ENCODE results near the gene UBTF. TPM values are rescaled to one million over a fixed set of nuclear protein-coding genes. Genes with fewer than 3 reads are reported as not detected.

UBTF gene
- total and polyA plus RNA-seq, 2 donors (not counting 3 experiments of a cell fraction or from before 2014, with no cell fraction given), result 14.7 to 84.7 TPM

DNA sequence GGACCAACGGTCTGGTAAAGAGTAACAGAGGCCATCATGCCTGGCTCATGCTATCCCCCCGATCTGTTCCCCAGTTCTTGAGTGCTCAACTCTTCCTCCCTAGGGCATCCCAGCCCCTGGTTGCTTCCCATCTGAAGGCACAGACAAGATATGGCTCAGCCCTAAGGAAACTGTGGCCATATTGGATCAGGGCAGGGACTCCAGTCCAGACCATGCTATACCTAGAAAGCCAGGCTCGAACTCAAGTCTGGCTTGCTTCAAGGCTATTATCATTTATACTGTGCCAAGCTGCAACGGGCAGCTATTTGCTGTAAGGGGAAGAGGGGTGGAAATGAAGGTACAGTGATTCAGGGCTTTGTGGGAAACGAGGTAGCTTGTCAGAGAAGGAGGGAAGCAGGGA, 2.8 kb downstream of the UBTF start:
- dilution Hi-C loops (cut with MboI; ENCODE audit: extremely low pct_ligation_motif_present, low sequenced_read_pairs) (no loop called here), intact Hi-C loops (cut with micrococcal nuclease) (no loop called here)
- H3K4me1 ChIP-seq (ENCODE audit: control insufficient read depth, extremely low read depth, insufficient read depth, low read length), result peaks cover 16% of the 10 kb centered on the region
- no peak overlapping the region for H3K4me2 ChIP-seq (ENCODE audit: insufficient read depth, low read length)
- FAIRE-seq, result no peak
- no peak for DNase-seq (ENCODE audit: low read depth, low spot score)
- no peak overlapping the region for H3K9ac ChIP-seq (replicated peaks; ENCODE audit: extremely low read depth, insufficient read depth, low read length)
- no TSS peak for BruUV-seq (replicated peaks)
- H3K79me2 ChIP-seq (ENCODE audit: control insufficient read depth, insufficient read depth, low read length), result peaks cover 28% of the 10 kb centered on the region
- POLR2A ChIA-PET, result no interaction called here
- no peaks in the 10 kb centered on the region for H3K27me3 ChIP-seq (ENCODE audit: control insufficient read depth in 2 of 2, insufficient read depth in 2 of 2, low read length in 2 of 2)
- CTCF ChIA-PET, result interaction anchor here (1.2 to 7.3 kb wide), 5 partner anchors 13 to 135 kb away, joined by 3 to 68 read pairs (median 6); partner anchors contain the start of gene SLC25A39
- no peak overlapping the region for H3K4me3 ChIP-seq (replicated peaks in 1 of 3; ENCODE audit: insufficient read depth in 1 of 3, low read depth in 1 of 3, low read length in 3 of 3)
- no peaks in the 10 kb centered on the region for H3K9me3 ChIP-seq (replicated peaks; ENCODE audit: control insufficient read depth, insufficient read depth, low read length)
- H2AFZ ChIP-seq (ENCODE audit: low read depth, low read length), result no peak overlapping the region
- H3K36me3 ChIP-seq (ENCODE audit: control insufficient read depth in 2 of 2, extremely low read depth in 1 of 2, insufficient read depth in 2 of 2, low read length in 2 of 2), result peaks cover 19 to 31% of the 10 kb centered on the region in 2 experiments
- no peaks in the 10 kb centered on the region for H4K20me1 ChIP-seq (replicated peaks; ENCODE audit: control insufficient read depth, extremely low read depth, insufficient read depth, low read length)
- H3K9me1 ChIP-seq (replicated peaks; ENCODE audit: control insufficient read depth, extremely low read depth, insufficient read depth, low read length), result no peaks in the 10 kb centered on the region
- TF ChIP-seq FOS (IDR thresholded peaks at IDR 0.05; ENCODE audit: borderline replicate concordance, insufficient read depth, low read length), result no peak
- H3K27ac ChIP-seq (ENCODE audit: insufficient read depth, low read depth, low read length), result no peak overlapping the region

DNA sequence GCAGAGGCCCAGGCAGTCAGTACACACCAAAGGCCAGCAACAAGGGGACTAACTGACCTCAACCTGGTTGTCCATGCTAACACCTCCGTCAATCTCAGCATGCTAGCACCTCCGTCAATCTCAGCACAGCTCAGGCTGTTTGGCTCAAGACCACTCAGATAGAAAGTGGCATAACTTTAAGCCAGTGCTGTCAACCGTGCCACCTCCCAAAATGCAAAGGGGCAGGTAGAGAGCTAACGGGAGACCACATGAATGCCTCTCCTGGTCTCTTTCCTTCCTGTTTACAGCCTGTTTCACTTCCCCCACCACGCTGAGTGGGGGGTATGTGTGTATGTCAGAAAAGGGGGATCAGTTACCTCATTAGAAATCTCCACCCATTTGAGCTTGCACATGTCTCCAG, 3.3 kb downstream of the UBTF start:
- ChIA-PET POLR2A (no interaction called here), CTCF (interaction anchor here (1.3 to 7.3 kb wide), 4 partner anchors 13 to 135 kb away, joined by 3 to 68 read pairs (median 8); partner anchors contain the start of gene SLC25A39)
- BruUV-seq (replicated peaks), result no TSS peak
- no peaks in the 10 kb centered on the region for H3K9me1 ChIP-seq (replicated peaks; ENCODE audit: control insufficient read depth, extremely low read depth, insufficient read depth, low read length)
- dilution Hi-C loops (cut with MboI; ENCODE audit: extremely low pct_ligation_motif_present, low sequenced_read_pairs), result no loop called here
- H3K9ac ChIP-seq (replicated peaks; ENCODE audit: extremely low read depth, insufficient read depth, low read length), result no peak overlapping the region
- no peaks in the 10 kb centered on the region for H3K27me3 ChIP-seq (ENCODE audit: control insufficient read depth in 2 of 2, insufficient read depth in 2 of 2, low read length in 2 of 2)
- TF ChIP-seq JUN (IDR thresholded peaks at IDR 0.05; ENCODE audit: borderline replicate concordance, insufficient read depth, insufficient read length, low read depth), result no peak
- no peak for TF ChIP-seq FOS (IDR thresholded peaks at IDR 0.05; ENCODE audit: borderline replicate concordance, insufficient read depth, low read length)
- TF ChIP-seq, protein P1, sequence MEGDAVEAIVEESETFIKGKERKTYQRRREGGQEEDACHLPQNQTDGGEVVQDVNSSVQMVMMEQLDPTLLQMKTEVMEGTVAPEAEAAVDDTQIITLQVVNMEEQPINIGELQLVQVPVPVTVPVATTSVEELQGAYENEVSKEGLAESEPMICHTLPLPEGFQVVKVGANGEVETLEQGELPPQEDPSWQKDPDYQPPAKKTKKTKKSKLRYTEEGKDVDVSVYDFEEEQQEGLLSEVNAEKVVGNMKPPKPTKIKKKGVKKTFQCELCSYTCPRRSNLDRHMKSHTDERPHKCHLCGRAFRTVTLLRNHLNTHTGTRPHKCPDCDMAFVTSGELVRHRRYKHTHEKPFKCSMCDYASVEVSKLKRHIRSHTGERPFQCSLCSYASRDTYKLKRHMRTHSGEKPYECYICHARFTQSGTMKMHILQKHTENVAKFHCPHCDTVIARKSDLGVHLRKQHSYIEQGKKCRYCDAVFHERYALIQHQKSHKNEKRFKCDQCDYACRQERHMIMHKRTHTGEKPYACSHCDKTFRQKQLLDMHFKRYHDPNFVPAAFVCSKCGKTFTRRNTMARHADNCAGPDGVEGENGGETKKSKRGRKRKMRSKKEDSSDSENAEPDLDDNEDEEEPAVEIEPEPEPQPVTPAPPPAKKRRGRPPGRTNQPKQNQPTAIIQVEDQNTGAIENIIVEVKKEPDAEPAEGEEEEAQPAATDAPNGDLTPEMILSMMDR (IDR thresholded peaks at IDR 0.05; ENCODE audit: extremely low read depth in 1 of 2, insufficient read depth in 1 of 2, low read depth in 1 of 2, low read length in 2 of 2), result no peak
- TF ChIP-seq POLR2A (IDR thresholded peaks at IDR 0.05; ENCODE audit: low read depth, low read length), result no peak
- TF ChIP-seq GATA2 (IDR thresholded peaks at IDR 0.05; ENCODE audit: insufficient read depth, insufficient read length, low read depth, low read length), result no peak
- no peak for TF ChIP-seq EZH2 (IDR thresholded peaks at IDR 0.05; ENCODE audit: borderline replicate concordance, low read depth, low read length, severe bottlenecking)
- TF ChIP-seq POLR2AphosphoS5 (IDR thresholded peaks at IDR 0.05; ENCODE audit: insufficient read depth, low read depth, low read length), result no peak
- TF ChIP-seq, protein P2, sequence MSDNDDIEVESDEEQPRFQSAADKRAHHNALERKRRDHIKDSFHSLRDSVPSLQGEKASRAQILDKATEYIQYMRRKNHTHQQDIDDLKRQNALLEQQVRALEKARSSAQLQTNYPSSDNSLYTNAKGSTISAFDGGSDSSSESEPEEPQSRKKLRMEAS (IDR thresholded peaks at IDR 0.05; ENCODE audit: insufficient read depth, insufficient read length), result no peak
- no peak for TF ChIP-seq MYC (IDR thresholded peaks at IDR 0.05; ENCODE audit: low read depth, low read length)
- no peak overlapping the region for H3K4me3 ChIP-seq (replicated peaks in 1 of 3; ENCODE audit: insufficient read depth in 1 of 3, low read depth in 1 of 3, low read length in 3 of 3)
- H3K4me1 ChIP-seq (ENCODE audit: control insufficient read depth, extremely low read depth, insufficient read depth, low read length), result peaks cover 12% of the 10 kb centered on the region
- DNase-seq (ENCODE audit: low read depth, low spot score) (no peak), FAIRE-seq (no peak)
- no peaks in the 10 kb centered on the region for H4K20me1 ChIP-seq (replicated peaks; ENCODE audit: control insufficient read depth, extremely low read depth, insufficient read depth, low read length)
- H3K27ac ChIP-seq (ENCODE audit: insufficient read depth, low read depth, low read length), result no peak overlapping the region
- no peaks in the 10 kb centered on the region for H3K9me3 ChIP-seq (replicated peaks; ENCODE audit: control insufficient read depth, insufficient read depth, low read length)
- no peak overlapping the region for H2AFZ ChIP-seq (ENCODE audit: low read depth, low read length)
- peaks cover 28% of the 10 kb centered on the region for H3K79me2 ChIP-seq (ENCODE audit: control insufficient read depth, insufficient read depth, low read length)
- H3K4me2 ChIP-seq (ENCODE audit: insufficient read depth, low read length), result no peak overlapping the region
- intact Hi-C loops (cut with micrococcal nuclease), result no loop called here
- H3K36me3 ChIP-seq (ENCODE audit: control insufficient read depth in 2 of 2, extremely low read depth in 1 of 2, insufficient read depth in 2 of 2, low read length in 2 of 2), result peaks cover 19 to 35% of the 10 kb centered on the region in 2 experiments
